Left renal cortex interstitium (tissue), 4 donors: Measurements from ENCODE around the gene DDTL. TPM values are rescaled to one million over a fixed set of nuclear protein-coding genes. Genes with fewer than 3 reads are reported as not detected.
"Not testable (repeated sequence)": the region's sequence is repeated elsewhere in the genome, so short reads cannot be mapped to it uniquely, and the experiment has no call there.

Source experiments
- DNase-seq, 4 donors: peaks; one replicate each; pipeline ENCODE4 v3.0.0-alpha.2; 2013; ENCODE audit warnings: low read depth in 4 of 4, low spot score in 2 of 4, missing footprints in 1 of 4
- polyA plus RNA-seq, 4 donors: library from polyadenylated mRNA; unstranded; fragments of 120-200 nt; gene quantifications; one replicate each; pipeline ENCODE4 v1.2.1, GENCODE V29; 2013; ENCODE audit not compliant: insufficient read length in 4 of 4

DDTL gene
- polyA plus RNA-seq, result 10 to 100 TPM in 1 of 4 donors, 1 to 10 TPM in 3; 5.8 to 13.6 (median 6.7) TPM

DNA sequence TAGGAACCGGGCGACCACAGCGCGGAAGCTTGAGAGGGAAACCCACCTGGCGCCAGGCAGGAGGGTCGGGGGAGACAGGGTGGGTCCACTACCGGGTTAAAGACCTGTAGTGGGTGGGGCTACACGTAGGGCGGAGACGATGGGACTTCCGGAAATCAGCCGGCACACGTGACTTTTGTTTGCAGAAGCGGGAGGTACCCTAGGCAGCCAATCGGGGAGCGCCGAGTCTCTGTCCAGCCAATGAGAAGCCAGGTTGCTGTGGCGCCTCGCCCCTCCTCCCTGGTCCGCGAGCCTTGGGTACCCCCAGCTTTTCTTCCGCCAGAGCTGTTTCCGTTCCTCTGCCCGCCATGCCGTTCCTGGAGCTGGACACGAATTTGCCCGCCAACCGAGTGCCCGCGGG lies at the start of gene DDTL:
TSS of gene DDTL (plus strand) at position 321 of the 400 bp plus-strand sequence. CDS start at position 348, 27 bp downstream.
- DNase-seq, result not testable (repeated sequence)

DNA sequence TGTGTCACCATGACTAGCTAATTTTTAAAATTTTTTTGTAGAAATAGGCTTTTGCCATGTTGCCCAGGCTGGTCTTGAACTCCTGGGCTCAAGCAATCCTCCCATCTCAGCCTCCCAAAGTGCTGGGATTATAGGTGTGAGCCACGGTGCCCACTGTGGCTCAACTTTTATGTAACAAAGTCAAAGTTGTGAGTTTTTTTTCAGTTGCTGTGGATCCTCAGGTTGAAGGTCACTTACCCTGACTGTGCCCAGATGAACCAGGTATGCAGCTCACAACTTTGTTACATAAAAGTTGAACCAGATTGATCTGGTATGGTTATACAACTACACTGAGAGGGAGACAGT lies 46.4 kb upstream of the DDTL start:
- not testable (repeated sequence) for DNase-seq

DNA sequence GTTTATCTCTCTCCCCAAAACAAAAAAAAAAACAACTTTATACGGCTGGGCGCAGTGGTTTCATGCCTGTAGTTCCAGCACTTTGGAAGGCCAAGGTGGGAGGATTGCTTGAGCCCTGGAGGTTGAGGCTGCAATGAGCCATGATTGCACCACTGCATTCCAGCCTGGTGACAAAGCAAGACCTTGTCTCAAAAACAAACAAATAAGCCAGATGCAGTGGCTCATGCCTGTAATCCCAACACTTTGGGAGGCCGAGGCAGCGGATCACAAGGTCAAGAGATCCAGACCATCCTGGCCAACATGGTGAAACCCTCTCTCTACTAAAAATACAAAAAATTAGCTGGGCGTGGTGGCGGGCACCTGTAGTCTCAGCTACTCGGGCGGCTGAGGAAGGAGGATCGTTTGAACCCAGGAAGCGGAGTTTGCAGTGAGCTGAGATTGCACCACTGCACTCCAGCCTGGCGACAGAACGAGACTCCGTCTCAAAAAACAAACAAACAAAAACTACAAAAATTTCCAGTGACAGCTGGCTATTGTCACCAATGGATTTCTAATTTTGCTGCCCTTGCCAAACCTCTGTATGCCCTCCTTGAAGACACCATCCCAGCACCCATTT lies 45.0 kb upstream of the DDTL start:
- not testable (repeated sequence) for DNase-seq

DNA sequence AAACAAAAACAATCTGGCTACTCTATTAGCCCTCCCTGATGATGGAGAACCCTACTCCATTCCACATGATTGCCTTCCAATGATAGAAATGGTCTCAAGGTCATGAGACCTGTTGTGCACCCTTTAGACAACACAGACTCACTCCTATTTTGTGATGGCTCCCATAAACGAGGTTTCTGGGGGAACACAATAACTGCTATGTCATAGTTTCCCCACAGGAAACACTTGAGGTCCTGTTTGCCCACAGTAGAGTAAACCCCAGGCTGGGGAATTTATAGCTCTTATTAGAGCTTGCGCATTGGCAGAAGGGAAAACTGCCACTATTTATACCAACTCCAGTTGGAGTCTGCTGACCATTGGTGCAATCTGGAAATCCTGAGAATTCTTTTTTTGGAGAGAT lies 43.8 kb upstream of the DDTL start:
- no peak for DNase-seq

DNA sequence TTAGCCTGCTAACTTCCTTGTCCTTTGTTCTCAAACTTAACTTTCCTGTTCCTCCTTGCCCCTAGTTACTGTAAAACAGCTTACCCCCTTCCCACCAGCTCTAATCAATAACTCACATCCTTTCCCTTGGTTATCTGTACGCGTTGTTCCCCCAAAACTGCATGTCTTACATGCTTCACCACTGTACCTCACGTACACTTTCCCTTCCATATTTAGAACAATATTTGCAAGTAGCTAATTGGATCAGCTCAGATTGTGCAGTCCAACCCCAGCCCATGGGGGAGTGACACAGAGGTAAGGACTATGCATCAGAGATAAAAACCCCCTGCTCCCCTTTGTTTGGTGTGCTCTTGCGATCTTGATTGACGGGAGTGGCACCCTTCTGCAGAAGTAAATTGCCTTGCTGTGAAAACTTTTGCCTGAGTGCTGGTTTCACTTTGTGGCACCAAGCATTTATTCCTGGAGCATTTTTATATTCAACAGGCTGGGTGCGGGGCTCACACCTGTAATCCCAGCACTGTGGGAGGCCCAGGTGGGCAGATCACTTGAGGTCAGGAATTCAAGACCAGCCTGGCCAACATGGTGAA lies 41.6 kb upstream of the DDTL start:
- DNase-seq, result no peak

DNA sequence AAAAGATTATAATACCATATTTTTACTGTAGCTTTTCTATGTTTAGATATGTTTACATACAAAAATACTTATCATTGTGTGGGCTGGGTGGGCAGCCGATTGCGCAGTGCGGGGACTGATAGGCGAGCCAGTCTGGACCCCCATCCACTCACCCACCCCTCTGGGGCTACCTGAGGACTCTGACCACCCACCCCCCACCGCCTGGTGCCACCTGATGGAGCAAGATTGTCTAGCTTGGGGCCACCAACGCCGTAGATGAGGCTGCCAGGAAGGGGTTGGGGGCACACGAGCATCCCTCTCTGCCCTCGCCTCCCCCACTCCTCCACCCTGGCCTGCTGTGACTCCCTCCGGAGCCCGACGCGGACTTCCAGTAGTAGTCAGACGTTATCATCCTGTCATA lies 40.1 kb upstream of the DDTL start:
- no peak for DNase-seq

DNA sequence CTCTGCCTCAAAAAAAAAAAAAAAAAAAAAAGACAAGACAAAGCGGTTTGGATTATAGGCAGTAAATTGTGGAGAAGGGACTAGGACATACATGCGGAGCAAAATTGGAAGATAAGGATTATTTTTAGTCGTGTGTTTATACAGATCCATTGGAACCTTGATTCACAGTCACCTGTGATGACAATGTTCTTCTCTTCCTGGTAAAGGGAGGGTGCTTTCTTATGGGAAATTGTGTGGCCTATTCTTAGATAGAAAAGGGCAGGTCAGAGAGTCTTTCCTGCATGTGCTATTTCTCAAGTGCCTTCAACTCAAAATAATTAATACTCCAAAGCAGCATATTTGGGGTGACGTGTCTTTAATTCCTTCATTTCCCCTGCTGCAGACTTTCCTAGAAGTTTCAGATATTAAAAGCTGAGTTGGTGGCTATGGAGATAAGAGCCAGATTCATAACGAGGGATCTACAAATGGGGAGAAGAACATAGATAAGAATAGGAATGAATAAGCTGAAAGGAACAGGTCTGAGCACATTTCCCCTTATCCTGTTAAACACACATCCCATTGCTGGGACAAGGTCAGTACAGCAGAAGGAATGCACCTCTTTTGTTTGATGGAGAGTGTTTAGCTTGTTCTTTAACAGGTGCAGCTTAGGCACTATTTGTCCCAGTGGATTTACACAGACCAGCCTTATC lies 28.2 kb upstream of the DDTL start:
- DNase-seq, result no peak

DNA sequence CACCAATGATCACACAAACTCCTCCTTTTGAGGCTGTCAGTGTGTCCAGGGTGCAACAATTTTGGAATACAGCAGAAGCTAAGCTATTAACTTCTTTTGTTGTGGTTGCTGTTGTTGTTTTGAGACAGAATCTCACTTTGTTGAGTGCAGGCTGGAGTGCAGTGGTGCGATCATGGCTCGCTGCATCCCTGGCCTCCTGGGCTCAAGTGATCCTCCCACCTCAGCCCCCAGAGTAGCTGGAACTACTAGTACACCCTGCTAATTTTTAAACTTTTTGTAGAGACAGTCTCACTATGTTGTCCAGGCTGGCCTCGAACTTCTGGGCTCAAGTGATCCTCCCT lies 27.7 kb upstream of the DDTL start:
- no peak for DNase-seq

DNA sequence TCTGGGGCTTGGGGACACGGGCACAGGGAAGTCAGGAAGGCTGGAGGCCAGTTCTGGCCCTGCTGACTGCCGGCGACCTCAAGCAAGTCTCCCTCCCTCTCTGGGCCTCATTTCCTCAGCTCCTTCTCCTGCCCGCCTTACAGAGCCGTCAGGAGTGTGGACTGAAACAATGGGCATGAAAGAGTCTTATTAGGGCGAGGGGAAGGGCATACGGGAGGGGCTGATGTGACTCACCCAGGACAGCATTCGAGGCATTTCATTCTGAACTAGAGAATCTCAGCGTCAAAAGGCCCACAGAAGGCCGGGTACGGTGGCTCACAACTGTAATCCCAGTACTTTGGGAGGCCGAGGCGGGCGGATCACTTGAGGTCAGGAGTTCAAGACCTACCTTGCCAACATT lies 26.5 kb upstream of the DDTL start:
- DNase-seq, result not testable (repeated sequence)

DNA sequence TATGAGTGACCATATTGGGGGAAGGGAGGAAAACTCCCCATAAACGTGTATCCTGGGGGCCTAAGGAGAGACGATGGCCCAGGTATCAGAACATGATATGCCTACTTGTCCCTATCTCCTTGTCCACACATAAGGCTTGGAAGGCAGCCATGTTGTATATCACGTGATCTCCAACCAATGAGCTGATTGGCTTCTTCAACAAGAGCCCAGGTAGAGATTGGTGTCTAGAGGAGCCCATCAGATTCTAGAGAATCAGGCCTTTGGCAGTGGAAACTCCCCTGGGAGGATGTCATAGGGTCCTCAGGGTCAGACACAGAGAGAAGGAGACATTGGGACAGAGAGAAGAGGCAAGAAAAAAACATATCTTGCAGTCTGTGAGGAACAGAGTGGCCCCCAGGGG lies 19.3 kb upstream of the DDTL start:
- DNase-seq, result not testable (repeated sequence)

DNA sequence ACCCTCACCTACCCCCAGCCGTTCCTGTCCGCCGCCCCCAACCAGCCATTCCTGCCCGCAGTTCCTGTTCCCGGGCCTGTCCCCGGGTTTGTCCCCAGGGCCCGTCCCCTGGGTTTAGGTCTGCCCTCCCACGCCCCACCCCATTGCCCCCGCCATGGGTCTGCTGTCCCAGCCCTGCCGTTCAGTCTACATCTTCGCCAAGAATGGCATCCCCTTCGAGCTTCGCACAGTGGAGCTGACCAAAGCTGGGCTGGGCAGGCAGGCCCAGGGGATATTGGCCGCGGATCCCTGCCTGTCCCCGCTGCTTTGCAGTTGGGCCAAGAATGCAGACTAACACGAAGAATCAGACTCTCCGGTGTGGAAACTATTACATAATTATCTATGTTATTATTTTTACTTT lies 16.9 kb upstream of the DDTL start:
- DNase-seq, result not testable (repeated sequence)

DNA sequence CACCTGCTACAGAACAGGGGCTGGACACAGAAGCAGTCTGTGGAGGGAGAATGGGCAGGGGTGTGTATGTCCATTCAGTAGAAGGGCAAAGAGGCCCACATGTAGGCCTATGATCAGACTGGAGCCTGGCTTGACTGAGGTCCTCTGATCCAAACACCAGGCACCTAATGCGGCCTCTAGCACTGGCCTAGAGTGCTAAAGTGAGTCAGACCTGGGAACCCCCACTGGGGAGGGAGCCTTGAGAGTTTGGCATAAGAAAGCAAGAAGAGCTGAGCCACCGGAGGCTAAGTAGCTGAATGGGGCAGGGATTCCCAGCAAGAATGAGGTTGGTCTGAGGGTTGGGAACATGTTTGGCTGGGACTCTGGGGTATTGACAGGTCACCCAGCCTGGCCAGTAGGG lies 15.3 kb upstream of the DDTL start:
- not testable (repeated sequence) for DNase-seq

DNA sequence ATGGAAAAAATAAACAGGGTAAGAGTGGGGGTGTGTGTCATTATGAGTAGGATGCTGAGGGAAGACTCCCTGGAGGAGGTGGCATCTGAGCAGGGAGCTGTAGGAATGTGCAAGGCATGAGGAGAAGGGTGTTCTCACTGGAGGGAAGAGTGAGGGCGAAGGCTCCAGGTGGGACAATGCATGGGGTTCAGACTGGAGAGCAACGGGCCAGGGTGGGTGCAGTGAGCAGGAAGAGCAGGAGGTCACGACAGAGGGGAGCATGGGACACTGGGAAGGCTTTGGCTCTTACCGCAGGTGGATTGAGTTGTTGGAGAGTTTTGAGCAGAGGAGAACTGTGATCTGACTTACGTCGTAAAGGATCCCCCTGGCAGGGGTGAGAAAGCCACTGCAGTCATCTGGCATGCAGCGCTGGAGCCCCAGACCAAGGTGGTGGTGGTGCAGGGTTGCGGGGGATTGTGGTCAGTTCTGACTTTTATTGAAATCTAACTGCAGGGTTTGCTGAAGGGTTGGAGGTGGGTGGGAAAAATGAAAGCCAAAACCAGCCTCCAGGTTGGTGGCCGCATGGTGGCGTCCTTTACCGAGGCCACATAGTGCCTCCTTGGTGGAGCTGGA lies 13.8 kb upstream of the DDTL start:
- DNase-seq, result not testable (repeated sequence)

DNA sequence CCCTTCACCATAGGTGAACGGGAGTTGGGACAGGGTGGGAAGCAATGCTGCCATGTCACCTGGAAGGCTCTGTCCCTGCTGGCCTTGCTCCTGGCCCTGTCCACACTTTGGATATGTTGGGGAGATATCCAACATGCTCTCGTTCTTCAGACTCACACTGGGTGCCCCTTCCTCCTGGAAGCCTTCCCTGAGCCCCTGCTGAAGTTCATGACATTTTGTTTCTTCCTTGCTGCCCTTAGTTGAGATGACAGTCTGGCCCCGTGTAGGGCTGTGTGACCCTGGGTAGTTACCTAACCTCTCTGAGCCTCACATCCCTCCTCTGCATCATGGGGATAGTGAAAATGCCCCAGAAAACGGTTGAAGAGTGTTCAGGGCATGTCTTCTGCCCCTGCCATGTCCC lies 13.2 kb upstream of the DDTL start:
- not testable (repeated sequence) for DNase-seq

DNA sequence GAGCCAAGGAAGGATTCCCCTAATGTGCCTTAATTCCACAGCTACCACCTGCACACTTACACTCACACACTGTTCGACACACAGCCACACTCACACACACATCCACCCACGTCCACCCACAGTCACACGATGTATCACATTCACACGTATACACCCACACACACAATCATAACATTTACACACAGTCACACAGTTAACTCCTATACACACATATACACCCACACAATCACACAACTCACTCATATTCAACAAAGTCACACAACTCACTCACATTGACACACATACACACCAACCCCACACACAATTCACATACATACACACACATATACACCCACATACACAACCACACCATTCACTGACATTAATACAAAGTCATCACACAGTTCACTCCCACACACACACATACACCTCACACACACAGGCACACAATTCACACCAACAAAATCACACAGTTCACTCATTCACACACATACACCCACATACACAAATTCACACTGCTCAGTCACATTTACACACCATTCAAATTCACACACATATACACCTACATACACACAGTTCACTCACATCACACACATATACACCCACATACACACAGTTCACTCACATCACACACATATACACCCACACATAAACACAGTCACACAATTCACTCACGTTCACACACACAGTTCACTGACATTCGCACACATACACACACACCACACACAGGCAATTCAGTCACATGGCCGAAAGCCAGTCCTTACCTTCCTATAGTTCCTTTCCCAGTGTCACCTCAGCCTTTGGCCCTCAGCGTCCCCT lies 12.3 kb upstream of the DDTL start:
- not testable (repeated sequence) for DNase-seq

DNA sequence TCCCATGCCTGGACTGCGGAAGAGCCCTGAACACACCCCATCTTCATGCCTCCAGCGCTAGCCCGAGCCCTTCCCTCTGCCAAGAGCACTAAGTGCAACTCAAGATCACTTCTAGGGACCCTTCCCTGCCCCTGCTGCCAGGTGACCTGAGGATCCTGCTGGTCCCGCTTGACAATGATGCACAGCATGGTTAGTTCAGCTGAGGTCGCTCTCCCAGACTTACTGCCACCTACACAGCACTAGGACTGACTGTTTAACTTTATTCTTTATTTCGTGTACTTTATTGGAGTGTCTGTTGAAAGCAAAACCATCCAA lies 11.7 kb upstream of the DDTL start:
- not testable (repeated sequence) for DNase-seq

DNA sequence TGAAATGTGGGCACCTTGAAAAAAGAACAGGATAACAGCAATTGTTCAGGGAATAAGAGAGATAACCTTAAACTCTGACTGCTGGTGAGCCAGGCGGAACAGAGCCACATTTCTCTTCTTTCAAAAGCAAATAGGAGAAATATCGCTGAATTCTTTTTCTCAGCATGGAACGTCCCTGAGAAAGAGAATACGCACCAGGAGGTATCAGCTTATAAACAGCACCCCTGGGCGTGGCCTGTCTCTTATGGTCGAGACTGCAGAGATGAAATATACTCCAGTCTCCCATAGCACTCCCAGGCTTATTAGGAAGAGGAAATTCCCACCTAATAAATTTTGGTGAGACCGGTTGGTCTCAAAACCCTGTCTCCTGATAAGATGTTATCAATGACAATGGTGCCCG lies 10.8 kb upstream of the DDTL start:
- DNase-seq, result not testable (repeated sequence)

DNA sequence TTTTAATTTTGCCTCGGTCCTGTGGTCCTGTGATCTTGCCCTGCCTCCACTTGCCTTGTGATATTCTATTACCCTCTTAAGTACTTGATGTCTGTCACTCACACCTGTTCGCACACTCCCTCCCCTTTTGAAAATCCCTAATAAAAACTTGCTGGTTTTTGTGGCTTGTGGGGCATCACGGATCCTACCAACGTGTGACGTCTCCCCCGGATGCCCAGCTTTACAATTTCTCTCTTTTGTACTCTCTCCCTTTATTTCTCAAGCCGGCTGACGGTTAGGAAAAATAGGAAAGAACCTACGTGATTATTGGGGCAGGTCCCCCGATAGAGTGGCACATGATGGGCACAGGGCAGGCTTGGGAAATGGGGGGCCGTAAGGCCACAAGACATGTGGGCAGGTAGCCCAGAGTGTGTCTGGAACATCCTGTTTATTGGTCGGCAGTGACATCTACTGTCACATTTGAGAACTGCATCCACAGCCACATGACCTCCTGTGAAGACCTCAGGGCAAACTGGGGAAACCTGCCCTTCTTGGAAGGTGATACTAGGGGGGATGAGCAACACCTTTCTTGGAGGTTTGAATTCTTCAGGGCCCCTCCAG lies 10.3 kb upstream of the DDTL start:
- peak; percentile 36 to 48 (median 40) for DNase-seq

DNA sequence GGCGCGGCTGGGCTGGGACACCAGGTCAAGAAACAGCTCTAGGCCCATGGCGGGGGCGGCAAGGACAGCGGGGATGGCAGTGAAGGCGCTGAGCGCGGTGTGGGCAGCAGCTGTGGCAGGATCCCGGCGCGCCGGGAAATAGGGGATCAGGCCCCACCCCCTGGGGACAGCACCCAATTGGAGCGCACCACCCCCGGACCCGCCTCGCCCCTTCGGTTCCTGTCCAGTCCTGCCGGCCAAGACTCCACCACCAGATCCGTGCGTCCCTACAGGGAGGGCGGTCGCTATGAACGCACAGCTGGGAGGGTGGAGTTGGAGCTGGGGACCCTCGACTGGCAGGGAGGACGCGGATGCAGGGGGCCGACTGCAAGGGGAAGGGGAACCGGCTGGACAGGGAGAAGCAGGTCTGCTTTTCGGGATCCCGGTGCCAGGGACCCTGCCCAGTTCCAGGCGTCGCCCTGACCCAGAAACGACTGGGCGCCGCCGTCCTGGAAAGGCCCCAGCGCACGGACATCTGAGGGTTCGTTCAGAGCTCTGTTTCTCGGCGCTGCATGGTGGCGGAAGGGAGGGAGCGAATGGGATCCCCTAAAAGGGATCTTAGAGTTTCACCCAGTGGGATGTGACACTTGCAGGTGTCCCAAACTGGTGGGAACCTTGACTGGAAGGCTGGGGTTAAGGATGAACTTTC lies 5.5 kb upstream of the DDTL start, which contains the start of gene GSTT2B:
TSS of gene GSTT2B (minus strand) at position 112 of the 688 bp plus-strand sequence. CDS start at position 48, 64 bp downstream.
- DNase-seq, result not testable (repeated sequence)

DNA sequence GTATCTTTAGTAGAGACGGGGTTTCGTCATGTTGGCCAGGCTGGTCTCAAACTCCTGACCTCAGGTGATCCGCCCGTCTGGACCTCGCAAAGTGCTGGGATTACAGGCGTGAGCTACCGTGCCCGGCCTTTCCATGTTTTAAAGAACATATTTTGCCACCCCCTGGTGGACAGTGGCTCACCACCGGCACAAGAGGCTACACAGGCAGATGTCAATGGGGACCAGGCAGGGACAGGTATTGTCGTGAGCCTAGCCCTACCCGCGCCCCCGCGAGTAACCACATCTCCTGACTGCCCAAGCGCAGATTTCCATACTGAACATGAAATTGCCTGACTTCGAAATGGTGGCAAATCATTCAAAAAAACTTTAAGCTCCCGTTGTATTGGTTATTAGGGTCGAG lies 594 bp upstream of the DDTL start:
- not testable (repeated sequence) for DNase-seq
